HepG2 (cell line): Measurements from ENCODE around the gene FAT1. TPM values are rescaled to one million over a fixed set of nuclear protein-coding genes. Genes with fewer than 3 reads are reported as not detected.

Source experiments
- ATAC-seq: fragments of 200-7000 bp; cut with Tn5 transposase; 3 replicates; pipeline ENCODE4 v1.9.1; 2020; ENCODE audit warnings: mild to moderate bottlenecking, moderate library complexity
- BruUV-seq: library from RNA; stranded (reverse); fragments of 400-500 nt; replicated peaks from 2 replicates; lab custom pipeline; 2021; lab: Mats Ljungman, UMichigan
- CTCF ChIA-PET: fragments of 300-600 bp; formaldehyde crosslinking; extraction: SDS; loops from one replicate; lab custom pipeline; 2021; ENCODE audit warnings: low total read pairs, inconsistent platforms, low intra/inter-chr PET ratio; lab: Yijun Ruan, JAX
- POLR2A ChIA-PET: fragments of 350-600 bp; sonication (Branson Sonifier 250); formaldehyde crosslinking; loops from one replicate; lab custom pipeline; 2020; ENCODE audit warnings: antibody characterized with exemption, inconsistent platforms; lab: Yijun Ruan, JAX
- DNase-seq: peaks from one replicate; pipeline ENCODE4 v3.0.0-alpha.2; 2015; ENCODE audit warnings: low spot score
- FAIRE-seq: peaks from 3 replicates; lab custom pipeline; 2011; peaks lifted over from hg19 to GRCh38; lab: Jason Lieb, UNC
- H2AFZ ChIP-seq: one replicate; pipeline ENCODE4 v1.6.1; 2011; ENCODE audit warnings: low read length, inconsistent platforms
- H3K27ac ChIP-seq: fragments of 300-600 bp; 3 replicates; pipeline ENCODE4 v1.8.0; 2011; ENCODE audit warnings: mixed run types, mild to moderate bottlenecking, mixed read lengths, low read length, inconsistent platforms; ENCODE audit not compliant: insufficient read depth; ENCODE audit errors: extremely low read length
- H3K27me3 ChIP-seq, 2 experiments: fragments of 200-600 bp in 1 of 2; 2 replicates in 1 of 2; 3 replicates in 1 of 2; pipeline versions ENCODE4 v1.6.0 to v1.8.0; 2011; ENCODE audit warnings: low read length in 2 of 2, mild to moderate bottlenecking in 2 of 2, moderate library complexity in 2 of 2, inconsistent platforms in 1 of 2; ENCODE audit not compliant: insufficient read depth in 2 of 2, control insufficient read depth in 1 of 2
- H3K36me3 ChIP-seq, 2 experiments: fragments of 200-600 bp in 1 of 2; replicated peaks in 1 of 2; 2 replicates in 1 of 2; 3 replicates in 1 of 2; pipeline versions ENCODE4 v1.5.1 to v1.8.0; 2011; ENCODE audit warnings: low read length in 2 of 2, inconsistent platforms in 1 of 2; ENCODE audit not compliant: insufficient read depth in 2 of 2, control insufficient read depth in 1 of 2
- H3K4me1 ChIP-seq: 2 replicates; pipeline ENCODE4 v1.5.1; 2012; ENCODE audit warnings: low read length, inconsistent platforms; ENCODE audit not compliant: insufficient read depth
- H3K4me2 ChIP-seq: 2 replicates; pipeline ENCODE4 v1.6.0; 2011; ENCODE audit warnings: low read depth, low read length, inconsistent platforms
- H3K4me3 ChIP-seq, 3 experiments: fragments of 200-600 bp in 1 of 3; sonication (generic), shearing (Covaris generic) in 1 of 3; replicated peaks in 1 of 3; 2 replicates each; pipeline ENCODE4 v1.5.1; 2011 to 2016; ENCODE audit warnings: low read length in 3 of 3, inconsistent platforms in 2 of 3, low read depth in 2 of 3, mild to moderate bottlenecking in 2 of 3, control low read depth in 1 of 3, mixed read lengths in 1 of 3; ENCODE audit not compliant: insufficient read depth in 1 of 3
- H3K79me2 ChIP-seq: one replicate; pipeline ENCODE4 v1.6.1; 2011; ENCODE audit warnings: low read length, inconsistent platforms; ENCODE audit not compliant: insufficient read depth
- H3K9ac ChIP-seq: 2 replicates; pipeline ENCODE4 v1.6.0; 2011; ENCODE audit warnings: mild to moderate bottlenecking, low read depth, low read length, inconsistent platforms; ENCODE audit not compliant: insufficient read depth
- H3K9me3 ChIP-seq: 2 replicates; pipeline ENCODE4 v1.5.1; 2012; ENCODE audit warnings: mild to moderate bottlenecking, low read length
- H4K20me1 ChIP-seq: 2 replicates; pipeline ENCODE4 v1.6.0; 2011; ENCODE audit warnings: inconsistent platforms, mild to moderate bottlenecking, low read length, moderate library complexity; ENCODE audit not compliant: insufficient read depth
- BHLHE40 ChIP-seq: IDR thresholded peaks from 2 replicates; pipeline ENCODE4 v1.6.1; 2011; ENCODE audit warnings: low read length, improper control_type of control experiment
- ISX ChIP-seq: sonication (generic); formaldehyde crosslinking; conservative IDR thresholded peaks from 2 replicates; pipeline ENCODE4 v1.5.0; 2020; ENCODE audit warnings: missing genetic modification reagents
- JDP2 ChIP-seq: sonication (generic); formaldehyde crosslinking; IDR thresholded peaks from 2 replicates; pipeline ENCODE4 v1.8.1; 2022; ENCODE audit warnings: missing genetic modification reagents, borderline replicate concordance
- KDM2A ChIP-seq: sonication (generic); formaldehyde crosslinking; IDR thresholded peaks from 2 replicates; pipeline ENCODE4 v1.4.0; 2020; ENCODE audit warnings: low read depth, missing genetic modification reagents, borderline replicate concordance
- POLR2AphosphoS2 ChIP-seq: IDR thresholded peaks from 2 replicates; pipeline ENCODE4 v1.6.1; 2011; ENCODE audit warnings: low read depth, low read length, improper control_type of control experiment
- RBM22 ChIP-seq: fragments of 200-400 bp; formaldehyde crosslinking; optimal IDR thresholded peaks from 2 replicates; pipeline ENCODE3; 2017; ENCODE audit warnings: mild to moderate bottlenecking, low read length, moderate library complexity
- ZNF7 ChIP-seq: IDR thresholded peaks from 2 replicates; pipeline ENCODE4 v1.6.1; 2016; ENCODE audit warnings: missing biosample characterization, missing genetic modification reagents
- WGBS: methylation state at CpG from one replicate; pipeline ENCODE4 v1.1.6; 2017; ENCODE audit warnings: low lambda C conversion rate; 5-methylcytosine and 5-hydroxymethylcytosine counted together
- in situ Hi-C: cut with HindIII; loops from 2 replicates; pipeline ENCODE4 v1.10.0; 2017; ENCODE audit warnings: low pct_unique_long_range_greater_than_20kb; ENCODE audit not compliant: extremely low pct_ligation_motif_present
- intact Hi-C: fragments of 100-400 bp; cut with micrococcal nuclease; formaldehyde crosslinking; loops from one replicate; pipeline ENCODE4 v1.10.0; 2022; ENCODE audit not compliant: unreplicated experiment
- polyA plus RNA-seq, 8 experiments: library from polyadenylated mRNA; depleted of rRNA in 3 of 8; stranded (reverse) in 7 of 8; unstranded in 1 of 8; fragments of >200 nt; fragmentation: Illumina TruSeq in 4 of 8; extraction: Trizol in 4 of 8; gene quantifications; 2 replicates each; pipeline versions ENCODE4 v1.2.1 to v1.2.3, GENCODE V29; 2011 to 2016; ENCODE audit warnings: low read depth in 4 of 8, missing spikeins in 1 of 8, mixed read lengths in 1 of 8; ENCODE audit not compliant: insufficient read depth in 1 of 8
- total RNA-seq, 5 experiments: library from RNA; depleted of rRNA; stranded (reverse); fragments of >200 nt; fragmentation: Illumina TruSeq; extraction: Trizol; gene quantifications; 2 replicates each; pipeline ENCODE4 v1.2.3, GENCODE V29; 2016; ENCODE audit warnings: low read depth in 1 of 5
- TF ChIP-seq, protein P1 (sequence below): sonication (generic); formaldehyde crosslinking; IDR thresholded peaks from 2 replicates; pipeline ENCODE4 v1.9.0; 2021; ENCODE audit warnings: missing genetic modification reagents, mild to moderate bottlenecking, borderline replicate concordance
- TF ChIP-seq, protein P2 (sequence below): sonication (generic); formaldehyde crosslinking; IDR thresholded peaks from 2 replicates; pipeline ENCODE4 v1.5.0; 2020; ENCODE audit warnings: mild to moderate bottlenecking, missing genetic modification reagents, borderline replicate concordance

The FAT1 gene
- total and polyA plus RNA-seq, 2 of the 13 experiments (the other 11 are each of a cell fraction or from before 2014, with no cell fraction given) = 185 to 216 TPM

DNA sequence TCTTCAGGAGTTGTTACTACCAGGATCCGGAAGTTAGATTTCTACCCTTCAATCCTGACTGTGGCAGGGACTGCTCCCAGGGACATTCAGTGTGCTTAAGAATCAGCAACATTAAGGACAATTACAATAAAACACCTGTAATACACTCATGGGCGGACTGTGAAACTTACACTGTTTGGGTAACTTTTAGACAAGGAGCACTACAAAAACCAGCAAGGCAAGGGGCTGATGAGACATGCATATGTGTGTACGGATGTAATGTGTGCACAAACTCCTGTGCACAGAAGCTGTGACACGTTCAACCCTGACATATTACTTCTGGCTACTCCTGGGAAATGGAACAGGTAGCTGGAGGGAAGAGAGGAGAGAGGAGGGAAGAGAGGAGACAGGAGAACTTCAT lies 75.8 kb downstream of the FAT1 start:
- TF ChIP-seq RBM22 (peak; percentile 62), POLR2AphosphoS2 (peak; percentile 57; the same call in 1 of the 2 replicates), KDM2A (CRISPR knock-in tag) (no peak)
- no peak overlapping the region for H3K4me3 ChIP-seq
- 96% methylated on average over 4 of the region's 4 CpGs for WGBS
- FAIRE-seq = no peak
- no peaks in the 10 kb centered on the region for H3K27me3 ChIP-seq
- H3K9ac ChIP-seq = no peak overlapping the region
- no peak overlapping the region for H2AFZ ChIP-seq
- H3K4me1 ChIP-seq = peaks cover 35% of the 10 kb centered on the region
- ChIA-PET POLR2A (no interaction called here), CTCF (no interaction called here)
- no peak overlapping the region for H3K4me2 ChIP-seq
- intact Hi-C loops (no loop called here), in situ Hi-C loops (no loop called here)
- H3K36me3 ChIP-seq = peaks cover 6 to 31% of the 10 kb centered on the region in 2 experiments
- H3K79me2 ChIP-seq = peaks cover 36% of the 10 kb centered on the region
- H3K27ac ChIP-seq = no peak overlapping the region
- H4K20me1 ChIP-seq = peaks cover 5% of the 10 kb centered on the region; the same call in 1 of the 2 replicates
- DNase-seq = no peak
- BruUV-seq = no TSS peak
- H3K9me3 ChIP-seq = no peaks in the 10 kb centered on the region
- no peak for ATAC-seq

DNA sequence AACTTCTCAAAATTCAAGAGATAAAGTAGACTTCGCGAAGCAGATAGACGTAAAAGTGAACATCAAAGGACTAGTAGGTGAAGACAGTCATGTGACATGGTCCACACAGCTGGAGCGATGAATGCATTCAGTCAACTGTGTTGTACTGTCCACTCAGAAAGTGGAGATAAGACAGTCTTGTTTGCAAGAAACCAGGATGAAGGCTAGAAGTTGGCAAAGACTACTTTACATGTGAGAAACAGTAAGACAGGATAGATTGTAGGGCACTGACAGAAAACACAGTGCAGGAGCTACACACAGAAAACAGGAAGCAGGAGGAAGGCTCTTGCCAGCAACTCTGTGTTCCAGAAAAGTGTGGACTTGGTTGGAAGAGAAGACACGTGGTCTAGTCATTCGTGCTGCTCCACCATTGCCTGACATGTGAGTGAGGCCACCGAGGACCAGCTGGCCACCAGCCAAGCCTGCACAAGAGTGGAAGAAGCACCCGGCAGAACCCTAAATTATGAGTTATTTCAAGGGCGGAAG lies 78.9 kb downstream of the FAT1 start:
- in situ Hi-C loops (no loop called here), intact Hi-C loops (no loop called here)
- Histone ChIP-seq H3K27me3 (no peaks in the 10 kb centered on the region), H3K4me1 (peaks cover 54% of the 10 kb centered on the region), H3K27ac (peak overlapping the region; percentile 87), H3K9me3 (no peaks in the 10 kb centered on the region), H3K79me2 (peaks cover 43% of the 10 kb centered on the region), H3K36me3 (peaks cover 4 to 20% of the 10 kb centered on the region in 2 experiments), H4K20me1 (peaks cover 2% of the 10 kb centered on the region; the same call in 1 of the 2 replicates), H2AFZ (no peak overlapping the region), H3K9ac (peak overlapping the region; percentile 65), H3K4me3 (peak overlapping the region in 1 of 3 experiments; percentile 22; a peak in 2 of 6 replicates), H3K4me2 (peak overlapping the region; percentile 58)
- no TSS peak for BruUV-seq
- ATAC-seq (peak; percentile 61), FAIRE-seq (peak; percentile 89), DNase-seq (peak; percentile 80)
- ChIA-PET CTCF (no interaction called here), POLR2A (interaction anchor here (1.2 to 1.5 kb wide), 2 partner anchors 13 to 79 kb away, joined by 3 to 8 read pairs; partner anchors contain the start of gene FAT1)
- WGBS = 34% methylated on average over 9 of the region's 9 CpGs
- TF ChIP-seq BHLHE40 = peak; percentile 77
- TF ChIP-seq ZNF7 (CRISPR knock-in tag) = peak; percentile 91
- TF ChIP-seq ISX (CRISPR knock-in tag) = no peak
- no peak for TF ChIP-seq JDP2 (CRISPR knock-in tag)
- TF ChIP-seq, protein P1, sequence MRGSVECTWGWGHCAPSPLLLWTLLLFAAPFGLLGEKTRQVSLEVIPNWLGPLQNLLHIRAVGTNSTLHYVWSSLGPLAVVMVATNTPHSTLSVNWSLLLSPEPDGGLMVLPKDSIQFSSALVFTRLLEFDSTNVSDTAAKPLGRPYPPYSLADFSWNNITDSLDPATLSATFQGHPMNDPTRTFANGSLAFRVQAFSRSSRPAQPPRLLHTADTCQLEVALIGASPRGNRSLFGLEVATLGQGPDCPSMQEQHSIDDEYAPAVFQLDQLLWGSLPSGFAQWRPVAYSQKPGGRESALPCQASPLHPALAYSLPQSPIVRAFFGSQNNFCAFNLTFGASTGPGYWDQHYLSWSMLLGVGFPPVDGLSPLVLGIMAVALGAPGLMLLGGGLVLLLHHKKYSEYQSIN (CRISPR knock-in tag) = no peak
- TF ChIP-seq, protein P2, sequence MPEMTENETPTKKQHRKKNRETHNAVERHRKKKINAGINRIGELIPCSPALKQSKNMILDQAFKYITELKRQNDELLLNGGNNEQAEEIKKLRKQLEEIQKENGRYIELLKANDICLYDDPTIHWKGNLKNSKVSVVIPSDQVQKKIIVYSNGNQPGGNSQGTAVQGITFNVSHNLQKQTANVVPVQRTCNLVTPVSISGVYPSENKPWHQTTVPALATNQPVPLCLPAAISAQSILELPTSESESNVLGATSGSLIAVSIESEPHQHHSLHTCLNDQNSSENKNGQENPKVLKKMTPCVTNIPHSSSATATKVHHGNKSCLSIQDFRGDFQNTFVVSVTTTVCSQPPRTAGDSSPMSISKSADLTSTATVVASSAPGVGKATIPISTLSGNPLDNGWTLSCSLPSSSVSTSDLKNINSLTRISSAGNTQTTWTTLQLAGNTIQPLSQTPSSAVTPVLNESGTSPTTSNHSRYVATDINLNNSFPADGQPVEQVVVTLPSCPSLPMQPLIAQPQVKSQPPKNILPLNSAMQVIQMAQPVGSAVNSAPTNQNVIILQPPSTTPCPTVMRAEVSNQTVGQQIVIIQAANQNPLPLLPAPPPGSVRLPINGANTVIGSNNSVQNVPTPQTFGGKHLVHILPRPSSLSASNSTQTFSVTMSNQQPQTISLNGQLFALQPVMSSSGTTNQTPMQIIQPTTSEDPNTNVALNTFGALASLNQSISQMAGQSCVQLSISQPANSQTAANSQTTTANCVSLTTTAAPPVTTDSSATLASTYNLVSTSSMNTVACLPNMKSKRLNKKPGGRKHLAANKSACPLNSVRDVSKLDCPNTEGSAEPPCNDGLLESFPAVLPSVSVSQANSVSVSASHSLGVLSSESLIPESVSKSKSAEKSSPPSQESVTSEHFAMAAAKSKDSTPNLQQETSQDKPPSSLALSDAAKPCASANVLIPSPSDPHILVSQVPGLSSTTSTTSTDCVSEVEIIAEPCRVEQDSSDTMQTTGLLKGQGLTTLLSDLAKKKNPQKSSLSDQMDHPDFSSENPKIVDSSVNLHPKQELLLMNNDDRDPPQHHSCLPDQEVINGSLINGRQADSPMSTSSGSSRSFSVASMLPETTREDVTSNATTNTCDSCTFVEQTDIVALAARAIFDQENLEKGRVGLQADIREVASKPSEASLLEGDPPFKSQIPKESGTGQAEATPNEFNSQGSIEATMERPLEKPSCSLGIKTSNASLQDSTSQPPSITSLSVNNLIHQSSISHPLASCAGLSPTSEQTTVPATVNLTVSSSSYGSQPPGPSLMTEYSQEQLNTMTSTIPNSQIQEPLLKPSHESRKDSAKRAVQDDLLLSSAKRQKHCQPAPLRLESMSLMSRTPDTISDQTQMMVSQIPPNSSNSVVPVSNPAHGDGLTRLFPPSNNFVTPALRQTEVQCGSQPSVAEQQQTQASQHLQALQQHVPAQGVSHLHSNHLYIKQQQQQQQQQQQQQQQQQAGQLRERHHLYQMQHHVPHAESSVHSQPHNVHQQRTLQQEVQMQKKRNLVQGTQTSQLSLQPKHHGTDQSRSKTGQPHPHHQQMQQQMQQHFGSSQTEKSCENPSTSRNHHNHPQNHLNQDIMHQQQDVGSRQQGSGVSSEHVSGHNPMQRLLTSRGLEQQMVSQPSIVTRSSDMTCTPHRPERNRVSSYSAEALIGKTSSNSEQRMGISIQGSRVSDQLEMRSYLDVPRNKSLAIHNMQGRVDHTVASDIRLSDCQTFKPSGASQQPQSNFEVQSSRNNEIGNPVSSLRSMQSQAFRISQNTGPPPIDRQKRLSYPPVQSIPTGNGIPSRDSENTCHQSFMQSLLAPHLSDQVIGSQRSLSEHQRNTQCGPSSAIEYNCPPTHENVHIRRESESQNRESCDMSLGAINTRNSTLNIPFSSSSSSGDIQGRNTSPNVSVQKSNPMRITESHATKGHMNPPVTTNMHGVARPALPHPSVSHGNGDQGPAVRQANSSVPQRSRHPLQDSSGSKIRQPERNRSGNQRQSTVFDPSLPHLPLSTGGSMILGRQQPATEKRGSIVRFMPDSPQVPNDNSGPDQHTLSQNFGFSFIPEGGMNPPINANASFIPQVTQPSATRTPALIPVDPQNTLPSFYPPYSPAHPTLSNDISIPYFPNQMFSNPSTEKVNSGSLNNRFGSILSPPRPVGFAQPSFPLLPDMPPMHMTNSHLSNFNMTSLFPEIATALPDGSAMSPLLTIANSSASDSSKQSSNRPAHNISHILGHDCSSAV (CRISPR knock-in tag) = no peak
